ENCODE results near the gene DDX6.

The DDX6 gene

DNA sequence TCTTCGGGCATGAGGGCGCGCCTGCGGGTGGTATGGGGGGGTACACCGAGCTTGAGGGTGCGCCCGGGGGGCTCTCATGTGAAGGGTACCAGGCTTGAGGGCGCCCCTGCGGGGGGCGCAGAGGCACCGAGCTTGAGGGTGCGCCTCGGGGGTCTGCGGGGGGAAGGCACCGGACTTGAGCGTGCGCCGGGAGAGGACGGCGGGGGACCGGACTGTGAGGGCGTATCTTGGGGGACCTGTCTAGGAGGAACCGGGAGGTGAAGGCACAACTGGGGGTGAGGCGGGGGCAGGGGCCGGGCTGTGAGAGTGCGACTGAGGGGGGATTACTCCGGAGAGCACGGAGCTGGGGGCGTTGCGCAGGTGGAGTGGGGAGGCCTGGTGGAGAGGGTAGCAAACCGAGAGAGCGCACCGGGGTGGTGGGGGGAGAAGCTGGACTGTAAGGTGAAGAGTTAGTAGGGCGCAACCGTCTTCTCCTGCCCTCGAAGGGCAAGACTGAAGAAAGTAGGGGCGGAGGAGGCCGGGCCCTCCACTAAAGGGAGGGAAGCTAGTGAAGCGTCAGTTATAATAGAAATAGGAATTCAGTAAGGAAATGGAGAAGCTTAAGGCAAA is 1.1 kb upstream of the DDX6 start:
- Histone ChIP-seq H3K27me3 (ENCODE audit: insufficient read depth, low read length) (no peaks in the 10 kb centered on the region), H3K79me2 (ENCODE audit: insufficient read depth, low read length) (peaks cover 37% of the 10 kb centered on the region)

DNA sequence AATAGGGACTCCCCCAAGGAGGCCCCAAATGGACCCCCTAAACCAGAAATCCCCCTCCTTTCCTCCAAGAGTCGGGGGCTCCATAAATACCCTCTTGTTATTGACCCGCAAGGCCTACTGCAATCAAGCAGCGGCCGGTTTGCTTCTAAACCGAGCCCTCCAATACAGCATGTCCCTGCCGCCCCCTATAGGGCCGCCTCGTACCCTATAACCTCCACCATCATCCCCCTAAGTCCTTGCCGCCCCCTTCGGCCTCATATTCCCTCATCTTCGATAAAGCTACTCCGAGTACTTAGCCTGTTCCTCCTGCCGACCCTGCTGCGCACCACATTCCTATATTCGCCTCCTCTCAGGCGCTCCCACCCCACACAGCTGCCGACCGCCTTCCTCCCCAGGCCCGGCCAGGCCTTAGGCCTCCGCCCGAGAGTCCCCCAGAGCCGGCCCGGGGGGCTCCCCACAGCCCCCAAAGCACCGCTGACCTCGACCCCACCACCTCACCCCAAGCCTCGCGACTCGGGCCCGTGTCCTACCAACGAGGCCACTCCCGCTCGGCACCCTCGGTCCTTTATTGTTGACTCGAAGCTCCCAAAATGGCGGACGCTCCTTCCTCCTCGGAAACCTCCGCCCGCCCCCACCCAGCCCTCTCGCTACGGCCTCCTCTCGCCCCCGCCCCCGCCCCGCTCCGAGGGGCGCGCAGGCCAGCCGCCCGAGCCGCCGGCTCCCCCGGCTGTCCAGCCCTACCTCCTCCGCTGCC is 430 bp downstream of the DDX6 start:
- Histone ChIP-seq H3K27me3 (ENCODE audit: insufficient read depth, low read length) (no peaks in the 10 kb centered on the region), H3F3A (ENCODE audit: insufficient read depth, low read length) (no peaks in the 10 kb centered on the region), H3K36me3 (ENCODE audit: insufficient read depth, low read length) (peaks cover 11% of the 10 kb centered on the region), H3K4me1 (ENCODE audit: insufficient read depth, low read length, severe bottlenecking) (peaks cover 49% of the 10 kb centered on the region), H3K9me2 (ENCODE audit: low read depth, low read length) (no peaks in the 10 kb centered on the region), H3K4me3 (ENCODE audit: low read depth, low read length, poor library complexity, severe bottlenecking) (peak overlapping the region; percentile 98), H3K27ac (ENCODE audit: low read depth, low read length, poor library complexity, severe bottlenecking) (peak overlapping the region; percentile 98), H3K4me2 (ENCODE audit: low read length) (peak overlapping the region; percentile 95), H3K79me2 (ENCODE audit: insufficient read depth, low read length) (peaks cover 52% of the 10 kb centered on the region), H3K9ac (ENCODE audit: low read length) (peak overlapping the region; percentile 100), H4K20me1 (ENCODE audit: insufficient read depth, low read length) (no peaks in the 10 kb centered on the region), H3K9me3 (ENCODE audit: low read length) (no peaks in the 10 kb centered on the region), H2AFZ (ENCODE audit: low read length) (no peak overlapping the region)
- no peak for TF ChIP-seq EZH2 (IDR thresholded peaks at IDR 0.05; ENCODE audit: borderline replicate concordance, low read length)
- TF ChIP-seq, protein P1, sequence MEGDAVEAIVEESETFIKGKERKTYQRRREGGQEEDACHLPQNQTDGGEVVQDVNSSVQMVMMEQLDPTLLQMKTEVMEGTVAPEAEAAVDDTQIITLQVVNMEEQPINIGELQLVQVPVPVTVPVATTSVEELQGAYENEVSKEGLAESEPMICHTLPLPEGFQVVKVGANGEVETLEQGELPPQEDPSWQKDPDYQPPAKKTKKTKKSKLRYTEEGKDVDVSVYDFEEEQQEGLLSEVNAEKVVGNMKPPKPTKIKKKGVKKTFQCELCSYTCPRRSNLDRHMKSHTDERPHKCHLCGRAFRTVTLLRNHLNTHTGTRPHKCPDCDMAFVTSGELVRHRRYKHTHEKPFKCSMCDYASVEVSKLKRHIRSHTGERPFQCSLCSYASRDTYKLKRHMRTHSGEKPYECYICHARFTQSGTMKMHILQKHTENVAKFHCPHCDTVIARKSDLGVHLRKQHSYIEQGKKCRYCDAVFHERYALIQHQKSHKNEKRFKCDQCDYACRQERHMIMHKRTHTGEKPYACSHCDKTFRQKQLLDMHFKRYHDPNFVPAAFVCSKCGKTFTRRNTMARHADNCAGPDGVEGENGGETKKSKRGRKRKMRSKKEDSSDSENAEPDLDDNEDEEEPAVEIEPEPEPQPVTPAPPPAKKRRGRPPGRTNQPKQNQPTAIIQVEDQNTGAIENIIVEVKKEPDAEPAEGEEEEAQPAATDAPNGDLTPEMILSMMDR (IDR thresholded peaks at IDR 0.05; ENCODE audit: low read length): peak; percentile 54; the same call in 1 of the 2 replicates

More for the DNA sequence above, 1.1 kb upstream of the DDX6 start:
- H3F3A ChIP-seq (ENCODE audit: insufficient read depth, low read length): no peaks in the 10 kb centered on the region
- no peaks in the 10 kb centered on the region for H4K20me1 ChIP-seq (ENCODE audit: insufficient read depth, low read length)
- H2AFZ ChIP-seq (ENCODE audit: low read length): no peak overlapping the region
- peak overlapping the region; percentile 100 for H3K9ac ChIP-seq (ENCODE audit: low read length)
- H3K4me1 ChIP-seq (ENCODE audit: insufficient read depth, low read length, severe bottlenecking): peaks cover 34% of the 10 kb centered on the region
- no peaks in the 10 kb centered on the region for H3K9me2 ChIP-seq (ENCODE audit: low read depth, low read length)
- no peak for TF ChIP-seq EZH2 (IDR thresholded peaks at IDR 0.05; ENCODE audit: borderline replicate concordance, low read length)
- TF ChIP-seq, protein P1 (IDR thresholded peaks at IDR 0.05; ENCODE audit: low read length): no peak; the same call in 1 of the 2 replicates
- peak overlapping the region; percentile 95 for H3K4me2 ChIP-seq (ENCODE audit: low read length)
- peak overlapping the region; percentile 98 for H3K4me3 ChIP-seq (ENCODE audit: low read depth, low read length, poor library complexity, severe bottlenecking)
- no peaks in the 10 kb centered on the region for H3K9me3 ChIP-seq (ENCODE audit: low read length)
- peak overlapping the region; percentile 98 for H3K27ac ChIP-seq (ENCODE audit: low read depth, low read length, poor library complexity, severe bottlenecking)
- peaks cover 3% of the 10 kb centered on the region for H3K36me3 ChIP-seq (ENCODE audit: insufficient read depth, low read length)

DNA sequence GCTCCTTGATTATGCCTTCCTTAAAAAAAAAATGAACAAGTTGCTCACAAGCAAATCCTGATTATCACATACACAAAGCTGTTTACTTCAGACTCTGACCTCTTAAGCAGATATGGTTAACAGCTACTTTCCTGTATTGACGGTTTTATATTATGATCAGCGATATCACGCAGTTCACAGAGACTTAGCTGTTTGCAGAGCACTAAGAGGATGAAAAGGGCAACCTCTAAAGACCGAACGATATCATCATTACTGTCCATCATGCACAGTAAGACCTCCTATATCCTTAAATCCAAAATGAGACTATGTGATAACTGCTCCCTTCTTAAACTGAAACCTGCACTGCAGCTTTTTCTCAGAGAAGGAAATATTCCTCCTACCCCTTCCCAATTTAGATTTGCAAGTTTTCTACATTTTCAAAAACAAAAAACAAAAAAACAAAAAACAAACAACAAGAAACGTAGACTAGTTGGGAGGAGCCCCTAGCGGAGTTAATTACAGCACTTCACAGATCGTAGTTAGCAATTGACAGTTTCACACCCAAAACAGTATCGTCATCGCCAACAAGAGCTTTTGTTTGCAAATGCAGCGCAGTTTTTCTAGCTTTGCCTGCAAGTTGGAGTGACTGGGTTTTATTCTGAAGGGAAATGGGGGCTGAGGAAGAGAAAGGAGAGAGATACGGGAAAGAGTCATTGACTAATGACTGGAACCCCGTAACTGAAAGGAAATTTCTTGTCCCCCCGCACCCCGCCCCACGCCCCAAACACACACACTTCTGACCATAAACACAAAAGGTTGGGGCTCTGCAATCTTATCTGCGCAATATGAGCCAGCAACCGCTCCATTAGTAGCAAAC is 1.2 kb downstream of the DDX6 start:
- no peak overlapping the region for H2AFZ ChIP-seq (ENCODE audit: low read length)

More for the DNA sequence above, 1.2 kb downstream of the DDX6 start:
- peaks cover 57% of the 10 kb centered on the region for H3K4me1 ChIP-seq (ENCODE audit: insufficient read depth, low read length, severe bottlenecking)
- H3K4me3 ChIP-seq (ENCODE audit: low read depth, low read length, poor library complexity, severe bottlenecking): peak overlapping the region; percentile 98
- H3K27me3 ChIP-seq (ENCODE audit: insufficient read depth, low read length): no peaks in the 10 kb centered on the region
- H3K27ac ChIP-seq (ENCODE audit: low read depth, low read length, poor library complexity, severe bottlenecking): peak overlapping the region; percentile 98
- no peaks in the 10 kb centered on the region for H3F3A ChIP-seq (ENCODE audit: insufficient read depth, low read length)
- H3K36me3 ChIP-seq (ENCODE audit: insufficient read depth, low read length): peaks cover 19% of the 10 kb centered on the region
- H3K4me2 ChIP-seq (ENCODE audit: low read length): peak overlapping the region; percentile 95
- no peaks in the 10 kb centered on the region for H3K9me3 ChIP-seq (ENCODE audit: low read length)
- peak overlapping the region; percentile 100 for H3K9ac ChIP-seq (ENCODE audit: low read length)
- no peak for TF ChIP-seq EZH2 (IDR thresholded peaks at IDR 0.05; ENCODE audit: borderline replicate concordance, low read length)
- TF ChIP-seq, protein P1 (IDR thresholded peaks at IDR 0.05; ENCODE audit: low read length): no peak; the same call in 1 of the 2 replicates
- H4K20me1 ChIP-seq (ENCODE audit: insufficient read depth, low read length): no peaks in the 10 kb centered on the region
- H3K79me2 ChIP-seq (ENCODE audit: insufficient read depth, low read length): peaks cover 60% of the 10 kb centered on the region
- no peaks in the 10 kb centered on the region for H3K9me2 ChIP-seq (ENCODE audit: low read depth, low read length)

Data from OCI-LY1 (cell line).